ENCODE results near the gene PCDHB14. TPM values are rescaled to one million over a fixed set of nuclear protein-coding genes. Genes with fewer than 3 reads are reported as not detected.
"Not testable (repeated sequence)": the region's sequence is repeated elsewhere in the genome, so short reads cannot be mapped to it uniquely, and the experiment has no call there.

PCDHB14 gene
- total RNA-seq, 1 experiment from 2014 or later = 0.80 TPM

- H3K9me3 ChIP-seq (ENCODE audit: control insufficient read depth, insufficient read depth, low read depth, low read length) = peaks cover 62% of the 10 kb centered on the region
- CTCF ChIA-PET = no interaction called here
These were observed 18.4 kb downstream of the PCDHB14 start for GRCh38 chr5:141241496-141241895.

GRCh38 chr5:141245250-141245717, 22.1 kb downstream of the PCDHB14 start, which contains the start of gene PCDHB15:
Gene PCDHB15, plus strand, starts transcription at chr5:141245395. Its CDS starts 184 bp downstream, at chr5:141245579.
- in situ Hi-C loops (cut with HindIII; ENCODE audit: low pct_unique_long_range_greater_than_20kb, low sequenced_read_pairs) = no loop called here
- intact Hi-C loops (cut with micrococcal nuclease; ENCODE audit: unreplicated experiment) = no loop called here
- Histone ChIP-seq H3K36me3 (ENCODE audit: control insufficient read depth, insufficient read depth, low read length) (no peaks in the 10 kb centered on the region), H3K4me1 (ENCODE audit: control insufficient read depth, insufficient read depth, low read length) (no peaks in the 10 kb centered on the region), H3K27me3 (ENCODE audit: control insufficient read depth, insufficient read depth, low read length) (no peaks in the 10 kb centered on the region), H3K9me3 (ENCODE audit: control insufficient read depth, insufficient read depth, low read depth, low read length) (peaks cover 53% of the 10 kb centered on the region), H3K27ac (ENCODE audit: low read length) (no peak within 1 kb of the TSS), H3K4me3 (ENCODE audit: low read depth in 2 of 2, low read length in 2 of 2) (no peak within 1 kb of the TSS)
- ChIA-PET CTCF (no interaction called here), POLR2A (interaction anchor here (0.7 kb wide), 1 partner anchor 46 kb away, joined by 7 read pairs; the partner anchor contains the start of gene PCDHB11)
- no peak for ATAC-seq
- no peak for DNase-seq (ENCODE audit: low read depth, low spot score)
- no TSS peak for BruUV-seq (replicated peaks)
- no peak for TF ChIP-seq POLR2AphosphoS5 (IDR thresholded peaks at IDR 0.05; ENCODE audit: low read depth, low read length)
- TF ChIP-seq, protein P1, sequence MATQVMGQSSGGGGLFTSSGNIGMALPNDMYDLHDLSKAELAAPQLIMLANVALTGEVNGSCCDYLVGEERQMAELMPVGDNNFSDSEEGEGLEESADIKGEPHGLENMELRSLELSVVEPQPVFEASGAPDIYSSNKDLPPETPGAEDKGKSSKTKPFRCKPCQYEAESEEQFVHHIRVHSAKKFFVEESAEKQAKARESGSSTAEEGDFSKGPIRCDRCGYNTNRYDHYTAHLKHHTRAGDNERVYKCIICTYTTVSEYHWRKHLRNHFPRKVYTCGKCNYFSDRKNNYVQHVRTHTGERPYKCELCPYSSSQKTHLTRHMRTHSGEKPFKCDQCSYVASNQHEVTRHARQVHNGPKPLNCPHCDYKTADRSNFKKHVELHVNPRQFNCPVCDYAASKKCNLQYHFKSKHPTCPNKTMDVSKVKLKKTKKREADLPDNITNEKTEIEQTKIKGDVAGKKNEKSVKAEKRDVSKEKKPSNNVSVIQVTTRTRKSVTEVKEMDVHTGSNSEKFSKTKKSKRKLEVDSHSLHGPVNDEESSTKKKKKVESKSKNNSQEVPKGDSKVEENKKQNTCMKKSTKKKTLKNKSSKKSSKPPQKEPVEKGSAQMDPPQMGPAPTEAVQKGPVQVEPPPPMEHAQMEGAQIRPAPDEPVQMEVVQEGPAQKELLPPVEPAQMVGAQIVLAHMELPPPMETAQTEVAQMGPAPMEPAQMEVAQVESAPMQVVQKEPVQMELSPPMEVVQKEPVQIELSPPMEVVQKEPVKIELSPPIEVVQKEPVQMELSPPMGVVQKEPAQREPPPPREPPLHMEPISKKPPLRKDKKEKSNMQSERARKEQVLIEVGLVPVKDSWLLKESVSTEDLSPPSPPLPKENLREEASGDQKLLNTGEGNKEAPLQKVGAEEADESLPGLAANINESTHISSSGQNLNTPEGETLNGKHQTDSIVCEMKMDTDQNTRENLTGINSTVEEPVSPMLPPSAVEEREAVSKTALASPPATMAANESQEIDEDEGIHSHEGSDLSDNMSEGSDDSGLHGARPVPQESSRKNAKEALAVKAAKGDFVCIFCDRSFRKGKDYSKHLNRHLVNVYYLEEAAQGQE (IDR thresholded peaks at IDR 0.05; ENCODE audit: insufficient read depth in 1 of 2, low read depth in 2 of 2, low read length in 1 of 2) = no peak
- TF ChIP-seq CTCF (IDR thresholded peaks at IDR 0.05) = no peak
- TF ChIP-seq TCF7L2 (IDR thresholded peaks at IDR 0.05; ENCODE audit: low read depth, low read length) = no peak
- TF ChIP-seq SIN3A (IDR thresholded peaks at IDR 0.05; ENCODE audit: borderline replicate concordance, insufficient read depth, low read depth, low read length) = no peak

More at GRCh38 chr5:141241496-141241895, 18.4 kb downstream of the PCDHB14 start:
- Histone ChIP-seq H3K36me3 (ENCODE audit: control insufficient read depth, insufficient read depth, low read length) (no peaks in the 10 kb centered on the region), H3K4me3 (ENCODE audit: low read depth in 2 of 2, low read length in 2 of 2) (no peak overlapping the region), H3K27ac (ENCODE audit: low read length) (no peak overlapping the region), H3K27me3 (ENCODE audit: control insufficient read depth, insufficient read depth, low read length) (no peaks in the 10 kb centered on the region), H3K4me1 (ENCODE audit: control insufficient read depth, insufficient read depth, low read length) (no peaks in the 10 kb centered on the region)
- in situ Hi-C loops (cut with HindIII; ENCODE audit: low pct_unique_long_range_greater_than_20kb, low sequenced_read_pairs) (no loop called here), intact Hi-C loops (cut with micrococcal nuclease; ENCODE audit: unreplicated experiment) (no loop called here)
- no TSS peak for BruUV-seq (replicated peaks)
- TF ChIP-seq POLR2AphosphoS5 (IDR thresholded peaks at IDR 0.05; ENCODE audit: low read depth, low read length) (no peak), SIN3A (IDR thresholded peaks at IDR 0.05; ENCODE audit: borderline replicate concordance, insufficient read depth, low read depth, low read length) (no peak), CTCF (IDR thresholded peaks at IDR 0.05) (no peak), TCF7L2 (IDR thresholded peaks at IDR 0.05; ENCODE audit: low read depth, low read length) (no peak)
- TF ChIP-seq, protein P1 (IDR thresholded peaks at IDR 0.05; ENCODE audit: insufficient read depth in 1 of 2, low read depth in 2 of 2, low read length in 1 of 2) = no peak
- no peak for ATAC-seq
- POLR2A ChIA-PET = no interaction called here
- no peak for DNase-seq (ENCODE audit: low read depth, low spot score)

DNA sequence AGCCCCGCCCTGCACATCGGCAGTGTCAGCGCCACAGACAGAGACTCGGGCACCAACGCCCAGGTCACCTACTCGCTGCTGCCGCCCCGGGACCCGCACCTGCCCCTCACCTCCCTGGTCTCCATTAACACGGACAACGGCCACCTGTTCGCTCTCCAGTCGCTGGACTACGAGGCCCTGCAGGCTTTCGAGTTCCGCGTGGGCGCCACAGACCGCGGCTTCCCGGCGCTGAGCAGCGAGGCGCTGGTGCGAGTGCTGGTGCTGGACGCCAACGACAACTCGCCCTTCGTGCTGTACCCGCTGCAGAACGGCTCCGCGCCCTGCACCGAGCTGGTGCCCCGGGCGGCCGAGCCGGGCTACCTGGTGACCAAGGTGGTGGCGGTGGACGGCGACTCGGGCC, 23.8 kb downstream of the PCDHB14 start:
- intact Hi-C loops (cut with micrococcal nuclease; ENCODE audit: unreplicated experiment); DNase-seq (ENCODE audit: low read depth, low spot score): not testable (repeated sequence)
- peaks cover 64% of the 10 kb centered on the region for H3K9me3 ChIP-seq (ENCODE audit: control insufficient read depth, insufficient read depth, low read depth, low read length)

More for the DNA sequence above, 23.8 kb downstream of the PCDHB14 start:
- H3K36me3 ChIP-seq (ENCODE audit: control insufficient read depth, insufficient read depth, low read length); ATAC-seq; H3K4me3 ChIP-seq (ENCODE audit: low read depth in 2 of 2, low read length in 2 of 2); in situ Hi-C loops (cut with HindIII; ENCODE audit: low pct_unique_long_range_greater_than_20kb, low sequenced_read_pairs); CTCF ChIA-PET; BruUV-seq (replicated peaks); H3K4me1 ChIP-seq (ENCODE audit: control insufficient read depth, insufficient read depth, low read length); H3K27me3 ChIP-seq (ENCODE audit: control insufficient read depth, insufficient read depth, low read length); POLR2A ChIA-PET; H3K27ac ChIP-seq (ENCODE audit: low read length): not testable (repeated sequence)

Data from Panc1 (cell line).